ENCODE data around the gene SLC51A. TPM values are rescaled to one million over a fixed set of nuclear protein-coding genes. Genes with fewer than 3 reads are reported as not detected.

SLC51A gene
- total RNA-seq, 4 donors from 2014 or later = not detected

DNA sequence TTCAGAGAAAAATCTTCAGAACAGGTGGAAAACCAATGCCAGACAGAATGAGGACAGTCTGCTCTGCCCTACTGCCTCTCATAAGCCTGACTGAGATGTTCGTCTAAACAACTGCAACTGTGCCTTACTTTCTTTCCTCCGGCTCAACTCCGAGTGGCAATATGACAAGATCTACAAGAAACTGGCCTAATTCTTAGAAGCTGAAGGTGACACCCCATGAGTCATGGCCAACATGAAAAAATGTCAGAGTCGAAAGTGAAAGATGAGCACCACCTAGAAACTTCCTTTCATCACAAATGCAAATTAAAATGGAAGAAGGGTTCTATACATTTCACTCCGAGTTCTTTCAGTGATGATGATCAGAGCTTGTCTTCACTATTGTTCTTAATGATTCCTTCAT, 58.3 kb downstream of the SLC51A start:
- no peak overlapping the region for H3K4me3 ChIP-seq (ENCODE audit: low read depth, poor library complexity, severe bottlenecking)
- TF ChIP-seq POLR2A (IDR thresholded peaks at IDR 0.05) = no peak
- TF ChIP-seq, protein P1, sequence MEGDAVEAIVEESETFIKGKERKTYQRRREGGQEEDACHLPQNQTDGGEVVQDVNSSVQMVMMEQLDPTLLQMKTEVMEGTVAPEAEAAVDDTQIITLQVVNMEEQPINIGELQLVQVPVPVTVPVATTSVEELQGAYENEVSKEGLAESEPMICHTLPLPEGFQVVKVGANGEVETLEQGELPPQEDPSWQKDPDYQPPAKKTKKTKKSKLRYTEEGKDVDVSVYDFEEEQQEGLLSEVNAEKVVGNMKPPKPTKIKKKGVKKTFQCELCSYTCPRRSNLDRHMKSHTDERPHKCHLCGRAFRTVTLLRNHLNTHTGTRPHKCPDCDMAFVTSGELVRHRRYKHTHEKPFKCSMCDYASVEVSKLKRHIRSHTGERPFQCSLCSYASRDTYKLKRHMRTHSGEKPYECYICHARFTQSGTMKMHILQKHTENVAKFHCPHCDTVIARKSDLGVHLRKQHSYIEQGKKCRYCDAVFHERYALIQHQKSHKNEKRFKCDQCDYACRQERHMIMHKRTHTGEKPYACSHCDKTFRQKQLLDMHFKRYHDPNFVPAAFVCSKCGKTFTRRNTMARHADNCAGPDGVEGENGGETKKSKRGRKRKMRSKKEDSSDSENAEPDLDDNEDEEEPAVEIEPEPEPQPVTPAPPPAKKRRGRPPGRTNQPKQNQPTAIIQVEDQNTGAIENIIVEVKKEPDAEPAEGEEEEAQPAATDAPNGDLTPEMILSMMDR (IDR thresholded peaks at IDR 0.05) = no peak
- intact Hi-C loops (cut with DNase I; ENCODE audit: low total_unique reads) = loop anchor here (10.0 kb wide), 1 partner anchor 240 kb away; the partner anchor contains the start of gene SMCO1
- no peak for DNase-seq (ENCODE audit: low spot score in 2 of 2)
- 45 to 46% methylated on average over 5 of the region's 5 CpGs for WGBS, 2 donors

DNA sequence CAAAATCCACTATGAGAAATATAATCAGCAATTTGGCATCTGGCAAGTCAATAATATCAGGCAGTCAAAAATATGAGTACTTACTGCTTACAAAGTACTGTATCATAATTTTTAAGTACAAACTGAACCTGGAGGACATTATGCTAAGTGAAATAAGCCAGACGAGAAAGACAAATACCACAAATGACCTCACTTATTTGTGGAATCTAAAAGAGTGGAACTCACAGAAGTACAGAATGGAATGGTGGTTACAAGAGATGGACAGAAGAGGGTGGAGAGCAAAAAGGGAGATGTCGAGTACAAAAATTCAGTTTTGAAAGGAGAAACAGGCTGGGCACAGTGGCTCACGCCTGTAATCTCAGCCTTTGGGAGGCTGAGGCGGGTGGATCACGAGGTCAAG, 58.8 kb downstream of the SLC51A start:
- TF ChIP-seq POLR2A (IDR thresholded peaks at IDR 0.05) = no peak
- TF ChIP-seq, protein P1 (IDR thresholded peaks at IDR 0.05) = no peak
- DNase-seq (ENCODE audit: low spot score in 2 of 2) = no peak
- no peak overlapping the region for H3K4me3 ChIP-seq (ENCODE audit: low read depth, poor library complexity, severe bottlenecking)
- 90 to 91% methylated on average over 5 of the region's 5 CpGs for WGBS, 2 donors
- intact Hi-C loops (cut with DNase I; ENCODE audit: low total_unique reads) = loop anchor here (10.0 kb wide), 1 partner anchor 240 kb away; the partner anchor contains the start of gene SMCO1

GRCh38 chr3:196280689-196281440, 64.5 kb downstream of the SLC51A start:
- DNase-seq (ENCODE audit: low spot score in 2 of 2) = no peak
- intact Hi-C loops (cut with DNase I; ENCODE audit: low total_unique reads) = no loop called here
- WGBS, 2 donors = 81 to 86% methylated on average over 7 of the region's 7 CpGs
- H3K4me3 ChIP-seq (ENCODE audit: low read depth, poor library complexity, severe bottlenecking) = no peak overlapping the region
- TF ChIP-seq, protein P1 (IDR thresholded peaks at IDR 0.05) = no peak
- no peak for TF ChIP-seq POLR2A (IDR thresholded peaks at IDR 0.05)

DNA sequence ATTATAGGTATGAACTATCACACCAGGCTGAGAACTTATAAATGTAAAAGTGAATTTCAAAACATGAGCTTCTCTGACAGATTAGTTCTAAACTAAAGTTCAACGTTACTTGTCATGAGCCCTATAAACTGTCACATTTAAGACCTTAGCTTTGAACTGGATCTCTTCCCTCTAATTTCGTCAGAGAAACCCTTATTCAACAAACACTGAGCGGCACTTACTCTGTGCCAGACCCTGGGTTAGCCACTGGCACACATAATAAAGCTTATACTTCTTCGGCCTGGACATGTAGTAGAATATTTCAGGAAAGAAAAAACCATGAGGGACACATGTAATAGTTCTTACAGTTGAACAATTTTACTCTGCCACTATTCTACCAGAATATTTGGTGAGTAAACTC, 65.6 kb downstream of the SLC51A start:
- intact Hi-C loops (cut with DNase I; ENCODE audit: low total_unique reads) = no loop called here

More for the DNA sequence above, 65.6 kb downstream of the SLC51A start:
- DNase-seq (ENCODE audit: low spot score in 2 of 2) = no peak
- TF ChIP-seq POLR2A (IDR thresholded peaks at IDR 0.05) = no peak
- TF ChIP-seq, protein P1 (IDR thresholded peaks at IDR 0.05) = no peak
- 80 to 81% methylated on average over 4 of the region's 4 CpGs for WGBS, 2 donors
- no peak overlapping the region for H3K4me3 ChIP-seq (ENCODE audit: low read depth, poor library complexity, severe bottlenecking)

Other genes starting within 250 kb of the SLC51A start
- 10 to 100 TPM; 48.3 to 73.5 (median 59.6) TPM for gene TFRC, start 134.4 kb upstream of the SLC51A start, total RNA-seq
- gene ZDHHC19, start 5.1 kb upstream of the SLC51A start, total RNA-seq = not detected
- 100 to 1,000 TPM in 3 of 4 donors, 10 to 100 TPM in 1; 96.2 to 144 (median 110) TPM for gene PCYT1A, start 71.2 kb downstream of the SLC51A start, total RNA-seq
- 1 to 10 TPM; 7.6 to 9.1 (median 8.4) TPM for gene DYNLT2B, start 101.7 kb downstream of the SLC51A start, total RNA-seq
- 1 to 10 TPM in 2 of 4 donors, not detected in 2; 1.1 to 6.1 TPM for gene TM4SF19, start 121.9 kb downstream of the SLC51A start, total RNA-seq
- gene UBXN7, start 215.9 kb downstream of the SLC51A start, total RNA-seq = 10 to 100 TPM; 20.5 to 30.4 (median 28.0) TPM